ENCODE measurements around the gene CXCL5.

GRCh38 chr4:74038425-74039314, 40.2 kb upstream of the CXCL5 start, which contains the start of gene CXCL3:
- TF ChIP-seq CTCF (IDR thresholded peaks at IDR 0.05) (peak; percentile 46 to 53 (median 50)), POLR2A (IDR thresholded peaks at IDR 0.05) (peak; percentile 24)
